ENCODE measurements around the gene HEXIM2. TPM values are rescaled to one million over a fixed set of nuclear protein-coding genes. Genes with fewer than 3 reads are reported as not detected.

The HEXIM2 gene
- total RNA-seq, 1 experiment from 2014 or later, result 12.5 TPM

- no peaks in the 10 kb centered on the region for H3K79me1 ChIP-seq (ENCODE audit: insufficient read depth, low read depth, low read length, poor library complexity, severe bottlenecking)
- peak overlapping the region; percentile 69 for H3K14ac ChIP-seq (ENCODE audit: insufficient read depth, low read length)
- Mint-ChIP-seq H3K27me3 (ENCODE audit: low read depth) (no peaks in the 10 kb centered on the region), H3K4me3 (peak overlapping the region; percentile 25 to 65; a peak in 2 of 5 replicates), H3K9me3 (no peaks in the 10 kb centered on the region), H3K4me1 (peaks cover 30 to 43% of the 10 kb centered on the region in 2 experiments), H3K36me3 (ENCODE audit: insufficient read depth in 1 of 3, low read depth in 3 of 3) (peaks cover 2 to 20% (median 7%) of the 10 kb centered on the region in 3 experiments; a peak in 6 of 7 replicates), H3K27ac (peak overlapping the region; percentile 48 to 97 (median 93))
- H3K18ac ChIP-seq (ENCODE audit: insufficient read length, low read depth, low read length), result peak overlapping the region; percentile 84
- no peak overlapping the region for H3K9ac ChIP-seq (ENCODE audit: extremely low read depth, insufficient read length, low read length)
- H2BK15ac ChIP-seq (ENCODE audit: low read depth, low read length), result no peak overlapping the region
- no peaks in the 10 kb centered on the region for H4K20me1 ChIP-seq (ENCODE audit: control insufficient read depth, insufficient read depth, insufficient read length)
- no peak overlapping the region for H3K56ac ChIP-seq (ENCODE audit: insufficient read length, low read depth, low read length)
- H3K4me2 ChIP-seq (ENCODE audit: insufficient read depth, insufficient read length, low read length), result peak overlapping the region; percentile 9
- peak; percentile 79 for DNase-seq
- H3T11ph ChIP-seq (ENCODE audit: low read length), result no peak overlapping the region
- H3K23ac ChIP-seq (ENCODE audit: insufficient read length, low read depth, low read length), result no peak overlapping the region
- H2AFZ ChIP-seq (ENCODE audit: low read length), result no peak overlapping the region
- H2BK120ac ChIP-seq (ENCODE audit: low read depth, low read length, poor library complexity, severe bottlenecking), result no peak overlapping the region
- WGBS (ENCODE audit: extremely low coverage, insufficient read length, low lambda C conversion rate), result no CpG with 5 or more reads among the region's 20 CpGs
- no peak overlapping the region for H2BK5ac ChIP-seq (ENCODE audit: insufficient read length, low read length)
- H4K8ac ChIP-seq (replicated peaks; ENCODE audit: insufficient read length, low read depth, low read length), result no peak overlapping the region
- H3K9me3 ChIP-seq (ENCODE audit: control insufficient read depth, low read depth, low read length), result no peaks in the 10 kb centered on the region
- H3K23me2 ChIP-seq (ENCODE audit: insufficient read length, low read depth, low read length, poor library complexity, severe bottlenecking), result no peaks in the 10 kb centered on the region
- H3K4me1 ChIP-seq (ENCODE audit: insufficient read depth, low read length), result peaks cover 2% of the 10 kb centered on the region; the same call in 1 of the 2 replicates
- H2BK12ac ChIP-seq (ENCODE audit: insufficient read length, low read depth, low read length), result peak overlapping the region; percentile 39
- H3K27ac ChIP-seq (ENCODE audit: insufficient read length, low read depth, low read length), result no peak overlapping the region
- no peaks in the 10 kb centered on the region for H3K27me3 ChIP-seq (ENCODE audit: insufficient read depth, low read length)
- 0 out of 3 replicates have a peak, but pooled peaks have one; percentile 16 for TF ChIP-seq CTCF (conservative IDR thresholded peaks at IDR 0.05)
- H3K79me2 ChIP-seq (ENCODE audit: insufficient read depth, low read length), result no peaks in the 10 kb centered on the region
- H2AK5ac ChIP-seq (ENCODE audit: insufficient read length, low read length), result no peak overlapping the region
- H4K5ac ChIP-seq (ENCODE audit: insufficient read length, low read depth, low read length), result no peak overlapping the region
- H3K4ac ChIP-seq (ENCODE audit: low read depth, low read length), result no peak overlapping the region
- H4K91ac ChIP-seq (ENCODE audit: insufficient read length, low read depth, low read length), result peak overlapping the region; percentile 75
- no peak overlapping the region for H2BK20ac ChIP-seq (ENCODE audit: low read depth, low read length, poor library complexity, severe bottlenecking)
Measured at GRCh38 chr17:45171338-45172231, 9.9 kb downstream of the HEXIM2 start.
